Endodermal cell (in vitro differentiated cells): ENCODE data around the gene NDUFAF5. TPM values are rescaled to one million over a fixed set of nuclear protein-coding genes. Genes with fewer than 3 reads are reported as not detected.

ENCODE experiments used
- DNase-seq: peaks from one replicate; pipeline ENCODE4 v3.0.0-alpha.2; 2017
- H3K27ac ChIP-seq: 2 replicates; pipeline ENCODE4 v1.5.1; 2013; ENCODE audit warnings: mild to moderate bottlenecking, low read depth, low read length, moderate library complexity
- H3K27me3 ChIP-seq: 2 replicates; pipeline ENCODE4 v1.6.1; 2013; ENCODE audit warnings: mild to moderate bottlenecking, low read length, moderate library complexity; ENCODE audit not compliant: insufficient read depth, control insufficient read depth, poor library complexity, severe bottlenecking
- H3K36me3 ChIP-seq: 2 replicates; pipeline ENCODE4 v1.7.0; 2013; ENCODE audit warnings: mild to moderate bottlenecking, low read length, moderate library complexity; ENCODE audit not compliant: control insufficient read depth, insufficient read depth
- H3K4me1 ChIP-seq: one replicate; pipeline ENCODE4 v1.7.0; 2013; ENCODE audit warnings: low read length; ENCODE audit not compliant: control insufficient read depth, insufficient read depth
- H3K4me3 ChIP-seq: 2 replicates; pipeline ENCODE4 v1.5.1; 2013; ENCODE audit warnings: mild to moderate bottlenecking, low read length, moderate library complexity
- H3K9ac ChIP-seq: 2 replicates; pipeline ENCODE4 v1.6.1; 2013; ENCODE audit warnings: mild to moderate bottlenecking, low read length, moderate library complexity; ENCODE audit not compliant: poor library complexity, severe bottlenecking; ENCODE audit errors: extremely low read depth
- H3K9me3 ChIP-seq: 2 replicates; pipeline ENCODE4 v1.6.1; 2013; ENCODE audit warnings: mild to moderate bottlenecking, low read length, moderate library complexity; ENCODE audit not compliant: control insufficient read depth
- H3K27ac Mint-ChIP-seq: 2 replicates; pipeline ENCODE4 v1.8.0; 2020; ENCODE audit warnings: mixed read lengths
- H3K27me3 Mint-ChIP-seq: 2 replicates; pipeline ENCODE4 v1.8.0; 2021; ENCODE audit warnings: mild to moderate bottlenecking, mixed read lengths; ENCODE audit not compliant: insufficient read depth
- H3K36me3 Mint-ChIP-seq: 2 replicates; pipeline ENCODE4 v1.8.0; 2020; ENCODE audit warnings: low read depth, mixed read lengths
- H3K4me1 Mint-ChIP-seq: 2 replicates; pipeline ENCODE4 v1.8.0; 2020; ENCODE audit warnings: mixed read lengths
- H3K4me3 Mint-ChIP-seq: 2 replicates; pipeline ENCODE4 v1.8.0; 2020; ENCODE audit warnings: mild to moderate bottlenecking, moderate library complexity, mixed read lengths
- H3K9me3 Mint-ChIP-seq: 2 replicates; pipeline ENCODE4 v1.8.0; 2020; ENCODE audit warnings: mild to moderate bottlenecking, mixed read lengths
- CTCF ChIP-seq: fragments of 200-600 bp; sonication (generic); conservative IDR thresholded peaks from 2 replicates; pipeline ENCODE4 v1.5.0; 2021; ENCODE audit warnings: antibody characterized with exemption, mild to moderate bottlenecking
- WGBS, 2 experiments: methylation state at CpG; one replicate each; pipeline versions ENCODE4 v1.1.5 to v1.1.7; 2013; ENCODE audit warnings: missing lambda C conversion rate in 2 of 2, mixed read lengths in 1 of 2; ENCODE audit not compliant: insufficient coverage in 1 of 2, insufficient read length in 1 of 2; 5-methylcytosine and 5-hydroxymethylcytosine counted together
- total RNA-seq, 2 donors: library from RNA; stranded (reverse); fragmentation: NEBNext Ultra II Directional in 1 of 2; extraction: Animal tissue kit (Norgen Biotek cat#: 25700) in 1 of 2; gene quantifications; 2 replicates in 1 of 2; 3 replicates in 1 of 2; pipeline ENCODE4 v1.2.1, GENCODE V29; 2021

The NDUFAF5 gene
- total RNA-seq, 2 donors from 2014 or later: 32.9 to 33.5 TPM

DNA sequence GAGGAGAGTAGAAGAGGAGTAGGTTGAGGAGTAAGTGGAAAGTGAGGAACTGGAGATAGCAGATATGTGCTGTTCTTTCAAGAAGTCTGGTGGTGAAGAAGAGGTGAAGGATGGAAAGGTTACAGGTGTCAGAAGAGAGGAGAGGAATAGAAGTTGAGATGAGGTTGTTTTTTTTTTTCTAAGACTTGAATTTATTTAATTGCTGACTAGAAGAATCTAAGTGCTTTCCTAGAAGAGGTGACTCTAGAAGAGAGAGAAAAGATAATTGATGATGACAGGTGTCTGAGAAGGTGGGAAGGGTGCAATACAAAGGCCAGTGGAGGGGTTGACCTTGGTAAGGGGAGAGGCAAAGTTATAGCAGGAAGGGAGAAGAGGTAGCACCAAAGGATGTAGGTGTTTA is 25.6 kb downstream of the NDUFAF5 start:
- Mint-ChIP-seq H3K27me3 (no peaks in the 10 kb centered on the region), H3K4me1 (no peaks in the 10 kb centered on the region), H3K4me3 (no peak overlapping the region), H3K36me3 (peaks cover 37% of the 10 kb centered on the region), H3K9me3 (no peaks in the 10 kb centered on the region), H3K27ac (no peak overlapping the region)
- H3K9ac ChIP-seq: no peak overlapping the region
- TF ChIP-seq CTCF: no peak
- H3K4me1 ChIP-seq: no peaks in the 10 kb centered on the region
- peaks cover 73% of the 10 kb centered on the region for H3K36me3 ChIP-seq
- DNase-seq: no peak
- no peak overlapping the region for H3K4me3 ChIP-seq
- no peak overlapping the region for H3K27ac ChIP-seq
- H3K9me3 ChIP-seq: no peaks in the 10 kb centered on the region
- no peaks in the 10 kb centered on the region for H3K27me3 ChIP-seq

- 61 to 72% methylated on average over 2 to 3 of the region's 3 CpGs for WGBS, 2 experiments
- H3K27me3 Mint-ChIP-seq: no peaks in the 10 kb centered on the region
- no peaks in the 10 kb centered on the region for H3K9me3 Mint-ChIP-seq
- no peaks in the 10 kb centered on the region for H3K4me1 ChIP-seq
- H3K4me1 Mint-ChIP-seq: peaks cover 15% of the 10 kb centered on the region
- no peak overlapping the region for H3K4me3 ChIP-seq
- no peaks in the 10 kb centered on the region for H3K9me3 ChIP-seq
- peaks cover 74% of the 10 kb centered on the region for H3K36me3 ChIP-seq
- no peak for TF ChIP-seq CTCF
- H3K9ac ChIP-seq: no peak overlapping the region
- H3K27ac ChIP-seq: no peak overlapping the region
- DNase-seq: no peak
- H3K27me3 ChIP-seq: peaks cover 4% of the 10 kb centered on the region
- no peak overlapping the region for H3K4me3 Mint-ChIP-seq
- no peak overlapping the region for H3K27ac Mint-ChIP-seq
- H3K36me3 Mint-ChIP-seq: peaks cover 56% of the 10 kb centered on the region
Observed at GRCh38 chr20:13813910-13814309, 29.1 kb downstream of the NDUFAF5 start.

DNA sequence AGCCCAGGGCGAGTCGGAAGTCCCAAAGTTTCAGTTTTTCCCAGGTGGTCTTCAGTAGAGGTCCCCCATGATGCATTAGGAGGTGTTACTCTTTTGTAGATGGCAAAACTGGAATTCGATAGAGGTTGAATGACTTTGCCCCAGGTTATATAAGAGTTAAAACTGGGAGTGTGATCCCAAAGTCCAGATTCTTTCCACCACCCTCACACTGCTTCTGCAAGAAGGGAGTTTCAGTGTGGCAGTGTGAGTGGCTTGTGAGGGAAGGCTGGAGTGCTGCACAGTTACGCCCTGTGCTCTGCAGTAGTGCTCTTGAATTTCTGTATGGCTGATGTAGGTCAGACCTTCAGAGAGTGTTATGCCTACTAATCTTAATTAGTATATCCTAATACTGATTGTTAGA is 29.8 kb downstream of the NDUFAF5 start:
- no peak for DNase-seq
- H3K9me3 Mint-ChIP-seq: no peaks in the 10 kb centered on the region
- WGBS, 2 experiments: 94% methylated on average over 4 of the region's 4 CpGs; no CpG with 5 or more reads in 1 of the 2 experiments
- no peak overlapping the region for H3K4me3 ChIP-seq
- no peak for TF ChIP-seq CTCF
- H3K4me1 Mint-ChIP-seq: peaks cover 15% of the 10 kb centered on the region
- H3K4me1 ChIP-seq: no peaks in the 10 kb centered on the region
- no peak overlapping the region for H3K27ac ChIP-seq
- H3K9ac ChIP-seq: no peak overlapping the region
- H3K36me3 Mint-ChIP-seq: peaks cover 56% of the 10 kb centered on the region
- no peak overlapping the region for H3K4me3 Mint-ChIP-seq
- H3K27me3 Mint-ChIP-seq: no peaks in the 10 kb centered on the region
- no peak overlapping the region for H3K27ac Mint-ChIP-seq
- no peaks in the 10 kb centered on the region for H3K9me3 ChIP-seq
- peaks cover 4% of the 10 kb centered on the region for H3K27me3 ChIP-seq
- H3K36me3 ChIP-seq: peaks cover 66% of the 10 kb centered on the region
